Stimulated activated CD4-positive, alpha-beta T cell treated with anti-CD3 and anti-CD28 coated beads, Interleukin-4, amount 100 ng/mL, for 4 hours (primary cell): ENCODE measurements around the gene DDX54.
"Not testable (repeated sequence)": the region's sequence is repeated elsewhere in the genome, so short reads cannot be mapped to it uniquely, and the experiment has no call there.

ENCODE experiments used
- DNase-seq, 2 experiments: peaks; one replicate each; pipeline ENCODE4 v3.0.0-alpha.2; 2020

DDX54 gene

GRCh38 chr12:113138826-113139225 is 46.5 kb downstream of the DDX54 start:
- no peak for DNase-seq

GRCh38 chr12:113137861-113138783 is 47.2 kb downstream of the DDX54 start:
- DNase-seq: no peak

DNA sequence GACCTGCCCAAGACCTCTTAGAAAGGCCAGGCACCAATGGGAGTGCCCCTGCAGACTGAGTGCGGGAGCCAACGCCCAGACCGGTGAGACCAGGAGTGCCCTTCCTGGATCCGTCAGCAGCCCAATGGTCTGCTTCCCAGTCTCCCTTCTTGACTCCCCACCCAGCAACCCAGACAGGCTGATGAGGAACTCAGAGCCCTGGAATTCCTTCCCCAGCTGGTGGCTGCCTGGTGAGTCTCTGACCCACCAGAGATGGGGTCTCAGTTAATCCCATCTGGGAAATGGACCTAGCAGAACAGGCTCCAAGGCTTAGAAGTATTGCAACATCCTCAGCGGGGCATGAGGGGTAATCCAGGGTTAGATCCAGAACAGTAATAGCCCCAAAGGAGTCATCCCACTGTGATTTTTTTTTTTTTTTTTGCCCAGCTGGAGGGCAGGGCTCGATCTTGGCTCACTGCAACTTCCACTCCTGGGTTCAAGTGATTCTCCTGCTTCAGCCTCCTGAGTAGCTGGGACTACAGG is 48.2 kb downstream of the DDX54 start:
- no peak for DNase-seq

- DNase-seq: peak; percentile 47 to 69
These were observed 48.9 kb downstream of the DDX54 start for GRCh38 chr12:113136128-113136989.

DNA sequence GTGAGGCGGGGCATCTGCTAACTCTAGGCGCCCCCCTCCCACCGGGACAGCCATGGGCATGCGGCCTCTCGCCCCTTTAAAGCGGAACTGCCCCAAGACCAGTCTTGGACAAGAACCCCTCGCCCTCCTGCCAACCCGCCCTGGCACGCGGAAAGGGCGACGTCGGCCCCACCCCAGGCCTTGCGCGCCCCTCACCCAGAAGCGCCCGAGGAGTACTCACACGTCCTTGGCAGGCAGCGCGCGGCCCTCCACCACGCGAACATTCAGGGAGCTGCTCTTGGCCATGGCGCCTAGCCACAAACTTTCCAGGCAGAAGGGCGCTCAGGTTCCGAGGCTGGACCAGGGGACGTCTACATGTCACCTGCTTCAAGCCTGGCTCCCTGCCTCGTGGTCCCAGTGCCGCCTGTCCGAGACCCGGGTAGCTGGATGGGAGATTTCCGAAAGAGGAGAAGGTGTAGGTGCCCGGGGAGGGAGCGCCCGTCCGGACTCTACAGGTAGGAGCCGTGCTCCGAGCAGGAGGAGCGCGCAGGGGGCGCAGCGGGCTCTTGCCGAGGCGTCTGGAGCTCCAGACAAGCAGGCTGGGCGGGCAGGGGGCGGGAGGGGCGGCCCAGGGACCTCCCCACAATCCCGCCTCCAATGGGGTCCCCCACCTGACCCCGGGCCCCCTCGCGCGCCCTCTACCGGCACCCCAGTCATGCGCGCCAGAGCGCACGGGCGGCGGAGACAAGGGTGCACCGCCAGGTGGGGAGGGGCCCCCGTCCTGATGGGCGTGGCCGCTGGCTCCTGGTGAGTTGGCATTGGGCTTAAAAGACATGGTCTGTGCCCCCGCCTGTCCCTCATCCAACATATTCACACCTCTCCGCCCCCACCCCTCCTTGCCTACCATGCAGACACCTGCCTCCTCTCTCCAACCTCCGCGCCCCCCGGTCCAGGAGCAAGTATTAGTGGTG is 49.8 kb downstream of the DDX54 start, which contains the start of gene RASAL1:
TSS of gene RASAL1 (minus strand) at position 584 of the 950 bp plus-strand sequence. CDS start at position 285, 299 bp downstream.
- DNase-seq: peak; percentile 77 to 83

DNA sequence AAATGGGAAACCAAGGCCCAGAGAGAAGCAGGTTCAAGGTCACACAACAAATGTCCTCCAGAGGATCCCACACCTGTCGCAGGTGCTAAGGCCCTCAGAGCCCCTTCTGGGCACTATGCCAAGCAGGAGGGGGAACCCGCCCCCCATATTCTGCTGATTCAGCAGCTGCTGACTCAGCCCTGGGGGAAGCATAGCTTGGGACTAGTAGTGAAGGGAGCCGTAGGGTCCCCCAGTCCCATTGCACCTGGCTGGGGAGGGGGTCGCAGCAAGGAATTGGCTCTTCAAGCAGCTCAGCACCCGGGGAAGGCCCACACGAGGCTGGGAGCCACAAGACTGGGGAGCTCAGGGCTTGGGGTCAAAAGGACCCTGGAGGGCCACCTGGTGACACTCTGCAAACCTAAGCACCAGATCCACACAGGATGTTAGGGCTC is 50.7 kb downstream of the DDX54 start:
- DNase-seq: no peak

GRCh38 chr12:113134071-113134470 is 51.2 kb downstream of the DDX54 start:
- no peak for DNase-seq

DNA sequence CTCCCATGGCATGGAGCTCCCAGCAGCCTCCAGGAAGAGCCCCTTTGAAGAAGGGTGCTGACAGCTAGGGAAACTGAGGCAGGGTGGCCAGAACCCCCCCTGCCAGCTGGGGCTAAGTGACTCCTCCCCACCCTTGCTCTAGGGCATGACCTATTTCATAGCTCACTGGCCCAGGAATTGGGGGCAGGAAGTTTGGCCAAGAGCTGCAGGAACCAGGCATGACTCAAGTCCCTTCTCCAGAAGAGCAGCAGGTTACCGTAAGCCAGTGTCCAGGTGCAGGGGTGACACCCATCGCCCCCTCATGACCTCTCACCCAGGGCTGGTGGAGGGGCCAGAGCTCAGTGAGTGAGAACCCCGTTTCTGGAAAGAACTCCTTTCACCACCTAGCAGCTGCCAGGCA is 51.6 kb downstream of the DDX54 start:
- DNase-seq: no peak

- DNase-seq: no peak
These were observed 52.2 kb downstream of the DDX54 start for GRCh38 chr12:113133036-113133435.

DNA sequence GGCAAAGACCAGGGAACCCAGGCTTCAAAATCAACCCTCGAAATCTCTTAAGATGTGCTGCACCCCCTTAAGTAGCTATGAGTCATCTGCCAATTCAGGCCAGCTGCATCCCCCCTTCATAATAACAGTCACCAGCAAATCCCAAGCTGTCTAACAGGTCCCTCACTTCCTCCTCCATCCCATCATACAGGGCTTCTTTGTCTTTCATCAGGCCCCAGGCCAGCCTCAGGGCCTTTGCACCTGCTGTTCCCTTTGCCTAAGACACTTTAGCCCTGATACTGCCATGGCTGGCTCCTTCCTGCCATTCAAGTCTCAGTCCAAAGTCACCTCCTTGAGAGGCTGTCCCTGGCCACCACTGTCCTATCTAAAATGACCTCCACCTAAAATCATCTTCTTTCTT is 53.7 kb downstream of the DDX54 start:
- DNase-seq: no peak

GRCh38 chr12:113130457-113131135 is 54.7 kb downstream of the DDX54 start:
- DNase-seq: no peak

GRCh38 chr12:113129664-113130456 is 55.4 kb downstream of the DDX54 start:
- DNase-seq: no peak

GRCh38 chr12:113128802-113129663 is 56.2 kb downstream of the DDX54 start:
- no peak for DNase-seq

GRCh38 chr12:113127791-113128199 is 57.5 kb downstream of the DDX54 start:
- no peak for DNase-seq

- no peak for DNase-seq
These were observed 64.5 kb downstream of the DDX54 start for GRCh38 chr12:113120670-113121370.

GRCh38 chr12:113119980-113120669 is 65.2 kb downstream of the DDX54 start:
- DNase-seq: no peak

DNA sequence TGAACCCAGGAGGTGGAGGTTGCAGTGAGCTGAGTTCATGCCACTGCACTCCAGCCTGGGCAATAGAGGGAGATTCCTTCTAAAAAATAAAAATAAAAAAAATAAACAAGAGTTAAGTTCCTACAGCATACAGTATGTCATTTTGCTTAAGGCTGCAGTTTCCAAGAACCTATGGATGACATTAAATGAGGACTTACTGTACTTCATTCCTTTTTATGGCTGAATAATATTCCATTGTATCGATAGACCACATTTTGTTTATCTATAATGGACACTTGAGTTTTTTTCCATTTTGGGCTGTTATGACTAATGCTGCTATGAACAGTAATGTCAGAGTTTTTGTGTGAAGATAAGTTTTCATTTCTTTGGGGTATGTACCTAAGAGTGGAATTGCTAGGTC is 67.1 kb downstream of the DDX54 start:
- DNase-seq: no peak

DNA sequence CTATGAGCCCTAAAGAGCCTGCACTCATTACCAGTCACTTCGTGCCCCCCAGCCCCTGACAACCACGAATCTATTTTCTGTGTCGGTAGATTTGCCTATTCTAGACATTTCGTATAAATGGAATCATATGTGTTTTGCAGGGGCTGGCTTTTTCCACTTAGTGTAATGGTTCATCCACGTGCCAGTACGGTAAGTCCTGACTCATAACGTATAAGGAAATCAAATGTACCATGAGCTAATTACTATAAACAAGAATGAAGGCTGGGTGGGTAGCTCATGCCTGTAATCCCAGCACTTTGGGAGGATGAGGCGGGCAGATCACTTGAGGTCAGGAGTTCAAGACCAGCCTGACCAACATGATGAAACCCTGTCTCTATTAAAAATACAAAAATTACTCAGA is 67.6 kb downstream of the DDX54 start:
- DNase-seq: not testable (repeated sequence)
